ENCODE data around the gene OR52E8. TPM values are rescaled to one million over a fixed set of nuclear protein-coding genes. Genes with fewer than 3 reads are reported as not detected.

The OR52E8 gene
- polyA plus RNA-seq (ENCODE audit: insufficient read length) = not detected

- no peak for DNase-seq (ENCODE audit: low read depth)
Measured at GRCh38 chr11:5857590-5857989, at the start of gene OR52E8. TSS of gene OR52E8 (minus strand) at chr11:5857690. CDS start at chr11:5857690, 0 bp downstream.

- no peak for DNase-seq (ENCODE audit: low read depth)
Measured at GRCh38 chr11:5899534-5899933, 42.0 kb upstream of the OR52E8 start.

- no peak for DNase-seq (ENCODE audit: low read depth)
Measured at GRCh38 chr11:5892908-5893307, 35.4 kb upstream of the OR52E8 start, which contains the start of gene OR52E5. TSS of gene OR52E5 (plus strand) at chr11:5893208. CDS start at chr11:5900777, 7,569 bp downstream.

- no peak for DNase-seq (ENCODE audit: low read depth)
Measured at GRCh38 chr11:5891216-5891800, 33.8 kb upstream of the OR52E8 start.

- no peak for DNase-seq (ENCODE audit: low read depth)
Measured at GRCh38 chr11:5887661-5888060, 30.2 kb upstream of the OR52E8 start.

- DNase-seq (ENCODE audit: low read depth) = no peak
Measured at GRCh38 chr11:5887172-5887571, 29.7 kb upstream of the OR52E8 start.

GRCh38 chr11:5881756-5882155, 24.3 kb upstream of the OR52E8 start:
- no peak for DNase-seq (ENCODE audit: low read depth)

- DNase-seq (ENCODE audit: low read depth) = no peak
Measured at GRCh38 chr11:5880329-5880728, 22.8 kb upstream of the OR52E8 start, which contains the start of gene OR52E4. TSS of gene OR52E4 (plus strand) at chr11:5880629. CDS start at chr11:5884293, 3,664 bp downstream.

- no peak for DNase-seq (ENCODE audit: low read depth)
Measured at GRCh38 chr11:5878564-5878963, 21.1 kb upstream of the OR52E8 start.

GRCh38 chr11:5865826-5866225, 8.3 kb upstream of the OR52E8 start:
- DNase-seq (ENCODE audit: low read depth) = no peak

- no peak for DNase-seq (ENCODE audit: low read depth)
Measured at GRCh38 chr11:5851002-5851401, 6.5 kb downstream of the OR52E8 start.

- no peak for DNase-seq (ENCODE audit: low read depth)
Measured at GRCh38 chr11:5847711-5848110, 9.8 kb downstream of the OR52E8 start.

GRCh38 chr11:5846701-5847100, 10.8 kb downstream of the OR52E8 start:
- no peak for DNase-seq (ENCODE audit: low read depth)

- no peak for DNase-seq (ENCODE audit: low read depth)
Measured at GRCh38 chr11:5841797-5842196, 15.7 kb downstream of the OR52E8 start, which contains the start of gene OR52E6. TSS of gene OR52E6 (minus strand) at chr11:5841897. CDS start at chr11:5841897, 0 bp downstream.

GRCh38 chr11:5837695-5838094, 19.8 kb downstream of the OR52E8 start:
- DNase-seq (ENCODE audit: low read depth) = no peak

- DNase-seq (ENCODE audit: low read depth) = no peak
Measured at GRCh38 chr11:5833446-5833845, 24.0 kb downstream of the OR52E8 start.

GRCh38 chr11:5831196-5831829, 26.2 kb downstream of the OR52E8 start:
- no peak for DNase-seq (ENCODE audit: low read depth)

GRCh38 chr11:5818245-5818886, 39.1 kb downstream of the OR52E8 start:
- no peak for DNase-seq (ENCODE audit: low read depth)

- no peak for DNase-seq (ENCODE audit: low read depth)
Measured at GRCh38 chr11:5815534-5815933, 42.0 kb downstream of the OR52E8 start.

GRCh38 chr11:5809905-5810795, 47.3 kb downstream of the OR52E8 start:
- no peak for DNase-seq (ENCODE audit: low read depth)

GRCh38 chr11:5809122-5809519, 48.4 kb downstream of the OR52E8 start:
- DNase-seq (ENCODE audit: low read depth) = no peak
